Stimulated activated CD8-positive, alpha-beta memory T cell treated with anti-CD3 and anti-CD28 coated beads, Interleukin-4, amount 100 ng/mL, for 48 hours (primary cell): ENCODE results near the gene SUPT20HL1.
A peak's percentile ranks its signal among the peaks of the same experiment; 100 is the strongest.
"Not testable (repeated sequence)": the region's sequence is repeated elsewhere in the genome, so short reads cannot be mapped to it uniquely, and the experiment has no call there.

Experiments
- DNase-seq: peaks from one replicate; pipeline ENCODE4 v3.0.0-alpha.2; 2020

SUPT20HL1 gene

GRCh38 chrX:24360272-24360671 lies at the start of gene SUPT20HL1:
TSS of gene SUPT20HL1 (plus strand) at chrX:24360639. CDS start at chrX:24362761, 2,122 bp downstream.
- DNase-seq = no peak

GRCh38 chrX:24310916-24311315 lies 49.5 kb upstream of the SUPT20HL1 start:
- DNase-seq = not testable (repeated sequence)

- not testable (repeated sequence) for DNase-seq
Measured at GRCh38 chrX:24311507-24312248, 48.8 kb upstream of the SUPT20HL1 start.

GRCh38 chrX:24312249-24312607 lies 48.2 kb upstream of the SUPT20HL1 start:
- DNase-seq = not testable (repeated sequence)

GRCh38 chrX:24314019-24314635 lies 46.3 kb upstream of the SUPT20HL1 start, which contains the start of gene SUPT20HL2:
TSS of gene SUPT20HL2 (minus strand) at chrX:24314069. CDS start at chrX:24313315, 754 bp downstream.
- DNase-seq = no peak

- DNase-seq = no peak
Measured at GRCh38 chrX:24316111-24316510, 44.3 kb upstream of the SUPT20HL1 start.

GRCh38 chrX:24317567-24317966 lies 42.9 kb upstream of the SUPT20HL1 start:
- no peak for DNase-seq

GRCh38 chrX:24321741-24322395 lies 38.6 kb upstream of the SUPT20HL1 start:
- DNase-seq = no peak

- DNase-seq = no peak
Measured at GRCh38 chrX:24325231-24325630, 35.2 kb upstream of the SUPT20HL1 start.

GRCh38 chrX:24332878-24333277 lies 27.6 kb upstream of the SUPT20HL1 start:
- no peak for DNase-seq

- no peak for DNase-seq
Measured at GRCh38 chrX:24333371-24333770, 27.1 kb upstream of the SUPT20HL1 start.

GRCh38 chrX:24334461-24334860 lies 26.0 kb upstream of the SUPT20HL1 start:
- DNase-seq = no peak

- no peak for DNase-seq
Measured at GRCh38 chrX:24335871-24336270, 24.6 kb upstream of the SUPT20HL1 start.

- no peak for DNase-seq
Measured at GRCh38 chrX:24339911-24340310, 20.5 kb upstream of the SUPT20HL1 start.

GRCh38 chrX:24340501-24340900 lies 19.9 kb upstream of the SUPT20HL1 start:
- DNase-seq = no peak

GRCh38 chrX:24341795-24342194 lies 18.6 kb upstream of the SUPT20HL1 start:
- DNase-seq = no peak

- peak; percentile 20 for DNase-seq
Measured at GRCh38 chrX:24343719-24344118, 16.7 kb upstream of the SUPT20HL1 start.

- DNase-seq = no peak
Measured at GRCh38 chrX:24347881-24348280, 12.6 kb upstream of the SUPT20HL1 start.

GRCh38 chrX:24350217-24350616 lies 10.2 kb upstream of the SUPT20HL1 start:
- no peak for DNase-seq

- no peak for DNase-seq
Measured at GRCh38 chrX:24355095-24355494, 5.3 kb upstream of the SUPT20HL1 start.

GRCh38 chrX:24357106-24357505 lies 3.3 kb upstream of the SUPT20HL1 start:
- no peak for DNase-seq

GRCh38 chrX:24362089-24362745 lies 1.8 kb downstream of the SUPT20HL1 start:
- DNase-seq = not testable (repeated sequence)

GRCh38 chrX:24363432-24364181 lies 3.2 kb downstream of the SUPT20HL1 start:
- DNase-seq = not testable (repeated sequence)
